Activated CD4-positive, alpha-beta T cell treated with anti-CD3 and anti-CD28 coated beads for 36 hours (primary cell): ENCODE results near the gene UTP14A. TPM values are rescaled to one million over a fixed set of nuclear protein-coding genes. Genes with fewer than 3 reads are reported as not detected.

ENCODE experiments used
- ATAC-seq: fragments of 200-7000 bp; cut with Tn5 transposase; one replicate; pipeline ENCODE4 v1.10.0; 2021; ENCODE audit warnings: mild to moderate bottlenecking, moderate library complexity
- CTCF ChIA-PET: fragments of 350-600 bp; sonication (Branson Sonifier 250); formaldehyde crosslinking; loops from one replicate; lab custom pipeline; 2021; ENCODE audit warnings: antibody characterized with exemption; lab: Charles Lee
- POLR2A ChIA-PET: fragments of 350-600 bp; sonication (Branson Sonifier 250); formaldehyde crosslinking; loops from one replicate; lab custom pipeline; 2021; ENCODE audit warnings: antibody characterized with exemption, inconsistent platforms; lab: Charles Lee
- DNase-seq: peaks from one replicate; pipeline ENCODE4 v3.0.0-alpha.2; 2020
- H3K27ac Mint-ChIP-seq: one replicate; pipeline ENCODE4 v1.8.0; 2021; ENCODE audit warnings: mixed read lengths
- H3K27me3 Mint-ChIP-seq: one replicate; pipeline ENCODE4 v1.8.0; 2021; ENCODE audit warnings: mixed read lengths
- H3K36me3 Mint-ChIP-seq: one replicate; pipeline ENCODE4 v1.8.0; 2021; ENCODE audit warnings: low read depth, mixed read lengths
- H3K4me1 Mint-ChIP-seq: one replicate; pipeline ENCODE4 v1.8.0; 2021; ENCODE audit warnings: mixed read lengths
- H3K4me3 Mint-ChIP-seq: one replicate; pipeline ENCODE4 v1.8.0; 2021; ENCODE audit warnings: mild to moderate bottlenecking, moderate library complexity, mixed read lengths
- H3K9me3 Mint-ChIP-seq: one replicate; pipeline ENCODE4 v1.8.0; 2021; ENCODE audit warnings: low read depth, mixed read lengths
- intact Hi-C, 2 experiments: fragments of 100-400 bp; cut with DNase I in 1 of 2; cut with micrococcal nuclease in 1 of 2; formaldehyde crosslinking; loops; one replicate each; pipeline versions ENCODE4 v1.14.2 to v1.15.1; 2022 to 2024; cut with DNase I, micrococcal nuclease
- total RNA-seq, 2 experiments: library from RNA; stranded (reverse); gene quantifications; one replicate each; pipeline ENCODE4 v1.2.3, GENCODE V29; 2021

The UTP14A gene
- total RNA-seq, 2 experiments from 2014 or later: 35.7 to 45.2 TPM

- no peaks in the 10 kb centered on the region for H3K9me3 Mint-ChIP-seq
- H3K4me3 Mint-ChIP-seq: peak overlapping the region; percentile 65
- peak overlapping the region; percentile 83 for H3K27ac Mint-ChIP-seq
- H3K27me3 Mint-ChIP-seq: no peaks in the 10 kb centered on the region
- peaks cover 8% of the 10 kb centered on the region for H3K4me1 Mint-ChIP-seq
- DNase-seq (peak; percentile 85), ATAC-seq (peak; percentile 97)
- no peaks in the 10 kb centered on the region for H3K36me3 Mint-ChIP-seq
- ChIA-PET POLR2A (no interaction called here), CTCF (interaction anchor here (0.7 to 1.5 kb wide), 5 partner anchors 10 to 326 kb away, joined by 3 to 6 read pairs (median 4); no protein-coding TSS in a partner anchor)
- intact Hi-C loops: loop anchor here (1.0 to 2.0 kb wide), 3 partner anchors 19 to 99 kb away; partner anchors contain the start of gene BCORL1 (in 1 of the 2)
These were observed 55.5 kb downstream of the UTP14A start for GRCh38 chrX:129961180-129962083.

GRCh38 chrX:129963729-129964128 is 57.8 kb downstream of the UTP14A start:
- ChIA-PET CTCF (no interaction called here), POLR2A (no interaction called here)
- Mint-ChIP-seq H3K4me3 (no peak overlapping the region), H3K27ac (no peak overlapping the region), H3K9me3 (no peaks in the 10 kb centered on the region), H3K4me1 (peaks cover 8% of the 10 kb centered on the region), H3K27me3 (no peaks in the 10 kb centered on the region), H3K36me3 (no peaks in the 10 kb centered on the region)
- intact Hi-C loops: no loop called here
- no peak for ATAC-seq
- DNase-seq: no peak

GRCh38 chrX:129965166-129965565 is 59.2 kb downstream of the UTP14A start:
- Mint-ChIP-seq H3K36me3 (no peaks in the 10 kb centered on the region), H3K27ac (no peak overlapping the region), H3K4me3 (no peak overlapping the region), H3K27me3 (no peaks in the 10 kb centered on the region), H3K4me1 (peaks cover 8% of the 10 kb centered on the region), H3K9me3 (no peaks in the 10 kb centered on the region)
- DNase-seq (no peak), ATAC-seq (no peak)
- intact Hi-C loops: no loop called here
- ChIA-PET POLR2A (no interaction called here), CTCF (no interaction called here)

GRCh38 chrX:129968968-129969367 is 63.0 kb downstream of the UTP14A start:
- POLR2A ChIA-PET: no interaction called here
- CTCF ChIA-PET: no interaction called here
- intact Hi-C loops: no loop called here
- H3K4me3 Mint-ChIP-seq: no peak overlapping the region
- H3K27ac Mint-ChIP-seq: no peak overlapping the region
- H3K27me3 Mint-ChIP-seq: no peaks in the 10 kb centered on the region
- DNase-seq (no peak), ATAC-seq (no peak)
- no peaks in the 10 kb centered on the region for H3K9me3 Mint-ChIP-seq
- H3K4me1 Mint-ChIP-seq: no peaks in the 10 kb centered on the region
- H3K36me3 Mint-ChIP-seq: no peaks in the 10 kb centered on the region

GRCh38 chrX:129976441-129976840 is 70.5 kb downstream of the UTP14A start:
- no peaks in the 10 kb centered on the region for H3K36me3 Mint-ChIP-seq
- POLR2A ChIA-PET: interaction anchor here (0.6 kb wide), 1 partner anchor 1015 kb away, joined by 4 read pairs; no protein-coding TSS in a partner anchor
- peaks cover 4% of the 10 kb centered on the region for H3K4me1 Mint-ChIP-seq
- intact Hi-C loops: no loop called here
- no peak for DNase-seq
- H3K4me3 Mint-ChIP-seq: no peak overlapping the region
- H3K27ac Mint-ChIP-seq: no peak overlapping the region
- H3K9me3 Mint-ChIP-seq: no peaks in the 10 kb centered on the region
- CTCF ChIA-PET: interaction anchor here (0.6 kb wide), 1 partner anchor 265 kb away, joined by 3 read pairs; no protein-coding TSS in a partner anchor
- ATAC-seq: no peak
- no peaks in the 10 kb centered on the region for H3K27me3 Mint-ChIP-seq

Other genes starting within 250 kb of the UTP14A start
- gene XPNPEP2, start 167.2 kb upstream of the UTP14A start, total RNA-seq: under 1 TPM; 0.43 to 0.63 TPM
- 100 to 1,000 TPM; 118 to 126 TPM for gene SASH3, start 126.2 kb upstream of the UTP14A start, total RNA-seq
- gene ZDHHC9, start 62.3 kb upstream of the UTP14A start, total RNA-seq: 10 to 100 TPM; 12.5 to 14.2 TPM
- 1 to 10 TPM; 8.3 to 8.5 TPM for gene BCORL1, start 76.5 kb downstream of the UTP14A start, total RNA-seq
- 10 to 100 TPM; 23.9 to 27.5 TPM for gene ELF4, start 204.3 kb downstream of the UTP14A start, total RNA-seq